GM23338 (cell line): ENCODE measurements around the gene MALRD1. TPM values are rescaled to one million over a fixed set of nuclear protein-coding genes. Genes with fewer than 3 reads are reported as not detected.

Experiments used
- ATAC-seq: fragments of 200-7000 bp; cut with Tn5 transposase; 3 replicates; pipeline ENCODE4 v1.9.1; 2020
- DNase-seq: peaks from one replicate; pipeline ENCODE4 v3.0.0-alpha.2; 2015; ENCODE audit warnings: low spot score
- H2AFZ ChIP-seq: fragments of 200-600 bp; sonication (generic); 2 replicates; pipeline ENCODE4 v1.8.0; 2016; ENCODE audit warnings: antibody characterized with exemption, mild to moderate bottlenecking, moderate library complexity
- H3F3A ChIP-seq: fragments of 200-600 bp; sonication (generic); replicated peaks from 2 replicates; pipeline ENCODE4 v1.8.0; 2017; ENCODE audit warnings: antibody characterized with exemption, mixed run types, low read depth
- H3K27ac ChIP-seq: fragments of 200-600 bp; sonication (generic); 2 replicates; pipeline ENCODE4 v1.6.1; 2016; ENCODE audit warnings: low read depth
- H3K27me3 ChIP-seq: fragments of 200-600 bp; sonication (generic); 2 replicates; pipeline ENCODE4 v1.8.0; 2016; ENCODE audit warnings: mild to moderate bottlenecking, mixed run types, moderate library complexity; ENCODE audit not compliant: insufficient read depth
- H3K36me3 ChIP-seq: fragments of 200-600 bp; sonication (generic); 2 replicates; pipeline ENCODE4 v1.8.0; 2016; ENCODE audit warnings: mild to moderate bottlenecking; ENCODE audit not compliant: insufficient read depth
- H3K4me1 ChIP-seq: fragments of 200-600 bp; sonication (generic); 2 replicates; pipeline ENCODE4 v1.8.0; 2016; ENCODE audit warnings: mild to moderate bottlenecking, moderate library complexity; ENCODE audit not compliant: insufficient read depth
- H3K4me2 ChIP-seq: fragments of 200-600 bp; sonication (generic); 2 replicates; pipeline ENCODE4 v1.7.1; 2017; ENCODE audit warnings: mixed run types
- H3K4me3 ChIP-seq: fragments of 200-600 bp; sonication (generic); 2 replicates; pipeline ENCODE4 v1.6.1; 2016; ENCODE audit warnings: mixed run types
- H3K79me2 ChIP-seq: fragments of 200-600 bp; sonication (generic); replicated peaks from 2 replicates; pipeline ENCODE4 v1.8.0; 2017; ENCODE audit warnings: mild to moderate bottlenecking; ENCODE audit not compliant: insufficient read depth
- H3K9me2 ChIP-seq: fragments of 200-600 bp; sonication (generic); 2 replicates; pipeline ENCODE4 v1.8.0; 2017; ENCODE audit not compliant: insufficient read depth
- H4K20me1 ChIP-seq: fragments of 200-600 bp; sonication (generic); replicated peaks from 2 replicates; pipeline ENCODE4 v1.8.0; 2017; ENCODE audit warnings: mild to moderate bottlenecking; ENCODE audit not compliant: insufficient read depth
- H3K27ac Mint-ChIP-seq: 2 replicates; pipeline ENCODE4 v1.8.0; 2020; ENCODE audit warnings: inconsistent platforms, mild to moderate bottlenecking, moderate library complexity, mixed read lengths
- H3K27me3 Mint-ChIP-seq: 3 replicates; pipeline ENCODE4 v1.8.0; 2022; ENCODE audit warnings: low read depth, mild to moderate bottlenecking, moderate library complexity, mixed read lengths, inconsistent platforms; ENCODE audit not compliant: insufficient read depth, poor library complexity
- H3K36me3 Mint-ChIP-seq: 3 replicates; pipeline ENCODE4 v1.8.0; 2021; ENCODE audit warnings: low read depth, mild to moderate bottlenecking, inconsistent platforms, moderate library complexity, mixed read lengths
- H3K4me1 Mint-ChIP-seq: 3 replicates; pipeline ENCODE4 v1.8.0; 2020; ENCODE audit warnings: mild to moderate bottlenecking, inconsistent platforms, mixed read lengths
- H3K4me3 Mint-ChIP-seq: 3 replicates; pipeline ENCODE4 v1.8.0; 2021; ENCODE audit warnings: moderate library complexity, mild to moderate bottlenecking, inconsistent platforms, mixed read lengths
- H3K9me3 Mint-ChIP-seq: 3 replicates; pipeline ENCODE4 v1.8.0; 2020; ENCODE audit warnings: moderate library complexity, mild to moderate bottlenecking, inconsistent platforms, mixed read lengths
- CREB1 ChIP-seq: fragments of 250-450 bp; sonication (Bioruptor Pico); IDR thresholded peaks from 2 replicates; pipeline ENCODE4 v1.5.0; 2020; ENCODE audit warnings: low read depth, mild to moderate bottlenecking, moderate library complexity
- CTCF ChIP-seq, 2 experiments: fragments of 200-600 bp in 1 of 2; sonication (generic) in 1 of 2; conservative IDR thresholded peaks; 2 replicates each; pipeline versions ENCODE4 v1.5.1 to v1.6.1; 2016 to 2017; ENCODE audit warnings: antibody characterized with exemption in 2 of 2, low read depth in 2 of 2, mild to moderate bottlenecking in 2 of 2, moderate library complexity in 1 of 2
- ETS1 ChIP-seq: IDR thresholded peaks from 2 replicates; pipeline ENCODE4 v1.6.1; 2016; ENCODE audit warnings: antibody characterized with exemption
- EZH2 ChIP-seq: fragments of 200-600 bp; sonication (generic); IDR thresholded peaks from one replicate; pipeline ENCODE4 v1.8.0; 2017; ENCODE audit warnings: antibody characterized with exemption, mild to moderate bottlenecking, low read depth; ENCODE audit not compliant: unreplicated experiment
- EZH2phosphoT487 ChIP-seq: fragments of 200-600 bp; sonication (generic); IDR thresholded peaks from one replicate; pipeline ENCODE4 v1.8.1; 2018; ENCODE audit warnings: antibody characterized with exemption; ENCODE audit not compliant: unreplicated experiment
- JUNB ChIP-seq: IDR thresholded peaks from one replicate; pipeline ENCODE4 v1.6.1; 2016; ENCODE audit warnings: antibody characterized with exemption; ENCODE audit not compliant: unreplicated experiment
- NANOG ChIP-seq: IDR thresholded peaks from 2 replicates; pipeline ENCODE4 v1.6.1; 2016; ENCODE audit warnings: antibody characterized with exemption, borderline replicate concordance
- POLR2AphosphoS5 ChIP-seq: IDR thresholded peaks from 2 replicates; pipeline ENCODE4 v1.6.1; 2016; ENCODE audit warnings: antibody characterized with exemption, low read depth
- STAT1 ChIP-seq: IDR thresholded peaks from one replicate; pipeline ENCODE4 v1.6.1; 2016; ENCODE audit warnings: antibody characterized with exemption; ENCODE audit not compliant: unreplicated experiment
- ZNF114 ChIP-seq: fragments of 250-450 bp; sonication (Bioruptor Pico); IDR thresholded peaks from 2 replicates; pipeline ENCODE4 v1.5.0; 2020; ENCODE audit warnings: mild to moderate bottlenecking, moderate library complexity
- polyA plus RNA-seq: library from polyadenylated mRNA; unstranded; fragments of >200 nt; fragmentation: Nextera tagmentation; extraction: Ambion mirVana; gene quantifications from 2 replicates; pipeline ENCODE4 v1.2.1, GENCODE V29; 2016
- total RNA-seq: library from RNA; depleted of rRNA; stranded (reverse); fragments of >200 nt; shearing (Covaris generic); gene quantifications from 2 replicates; pipeline ENCODE4 v1.2.3, GENCODE V29; 2014
- TF ChIP-seq, protein P1 (sequence below): IDR thresholded peaks from one replicate; pipeline ENCODE4 v1.6.1; 2018; ENCODE audit warnings: antibody characterized with exemption; ENCODE audit not compliant: unreplicated experiment

The MALRD1 gene
- total and polyA plus RNA-seq, 2 experiments from 2014 or later = 0.42 to 1.9 TPM

DNA sequence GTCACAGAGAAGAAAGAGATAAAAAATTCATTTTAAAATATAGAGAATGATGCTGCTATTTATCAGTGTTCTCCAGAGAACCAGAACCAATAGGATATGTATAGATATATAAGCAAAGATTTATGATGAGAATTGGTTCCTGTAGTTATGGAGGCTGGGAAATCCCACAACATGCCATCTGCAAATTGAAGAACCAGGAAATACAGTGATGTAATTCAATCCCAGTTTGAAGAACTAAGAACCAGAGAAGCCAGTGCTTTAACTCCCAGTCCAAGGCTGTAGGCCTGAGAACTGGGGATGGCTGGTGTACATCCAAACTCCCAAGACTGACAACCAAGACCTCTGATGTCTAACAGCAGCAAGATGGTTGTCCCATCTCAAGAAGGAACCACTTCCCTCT lies 574.7 kb downstream of the MALRD1 start (continued):
- TF ChIP-seq, protein P1, sequence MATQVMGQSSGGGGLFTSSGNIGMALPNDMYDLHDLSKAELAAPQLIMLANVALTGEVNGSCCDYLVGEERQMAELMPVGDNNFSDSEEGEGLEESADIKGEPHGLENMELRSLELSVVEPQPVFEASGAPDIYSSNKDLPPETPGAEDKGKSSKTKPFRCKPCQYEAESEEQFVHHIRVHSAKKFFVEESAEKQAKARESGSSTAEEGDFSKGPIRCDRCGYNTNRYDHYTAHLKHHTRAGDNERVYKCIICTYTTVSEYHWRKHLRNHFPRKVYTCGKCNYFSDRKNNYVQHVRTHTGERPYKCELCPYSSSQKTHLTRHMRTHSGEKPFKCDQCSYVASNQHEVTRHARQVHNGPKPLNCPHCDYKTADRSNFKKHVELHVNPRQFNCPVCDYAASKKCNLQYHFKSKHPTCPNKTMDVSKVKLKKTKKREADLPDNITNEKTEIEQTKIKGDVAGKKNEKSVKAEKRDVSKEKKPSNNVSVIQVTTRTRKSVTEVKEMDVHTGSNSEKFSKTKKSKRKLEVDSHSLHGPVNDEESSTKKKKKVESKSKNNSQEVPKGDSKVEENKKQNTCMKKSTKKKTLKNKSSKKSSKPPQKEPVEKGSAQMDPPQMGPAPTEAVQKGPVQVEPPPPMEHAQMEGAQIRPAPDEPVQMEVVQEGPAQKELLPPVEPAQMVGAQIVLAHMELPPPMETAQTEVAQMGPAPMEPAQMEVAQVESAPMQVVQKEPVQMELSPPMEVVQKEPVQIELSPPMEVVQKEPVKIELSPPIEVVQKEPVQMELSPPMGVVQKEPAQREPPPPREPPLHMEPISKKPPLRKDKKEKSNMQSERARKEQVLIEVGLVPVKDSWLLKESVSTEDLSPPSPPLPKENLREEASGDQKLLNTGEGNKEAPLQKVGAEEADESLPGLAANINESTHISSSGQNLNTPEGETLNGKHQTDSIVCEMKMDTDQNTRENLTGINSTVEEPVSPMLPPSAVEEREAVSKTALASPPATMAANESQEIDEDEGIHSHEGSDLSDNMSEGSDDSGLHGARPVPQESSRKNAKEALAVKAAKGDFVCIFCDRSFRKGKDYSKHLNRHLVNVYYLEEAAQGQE = no peak
- TF ChIP-seq ZNF114 (CRISPR knock-in tag) (no peak), STAT1 (no peak)

GRCh38 chr10:19626156-19626555 lies 577.6 kb downstream of the MALRD1 start:
- no peaks in the 10 kb centered on the region for H3K9me2 ChIP-seq
- no peak overlapping the region for H3K4me3 Mint-ChIP-seq
- no peak overlapping the region for H3K27ac Mint-ChIP-seq
- no peaks in the 10 kb centered on the region for H3F3A ChIP-seq
- H3K4me2 ChIP-seq = no peak overlapping the region
- no peaks in the 10 kb centered on the region for H3K36me3 ChIP-seq
- no peaks in the 10 kb centered on the region for H3K27me3 ChIP-seq
- no peak overlapping the region for H3K27ac ChIP-seq
- no peak for TF ChIP-seq ZNF114 (CRISPR knock-in tag)
- TF ChIP-seq JUNB = no peak
- no peak for TF ChIP-seq POLR2AphosphoS5
- TF ChIP-seq CREB1 = no peak
- TF ChIP-seq NANOG = no peak
- no peak for TF ChIP-seq STAT1
- no peak for TF ChIP-seq EZH2phosphoT487
- no peak for TF ChIP-seq EZH2
- TF ChIP-seq ETS1 = no peak
- TF ChIP-seq CTCF (conservative IDR thresholded peaks at IDR 0.05; ENCODE audit: low read depth in 2 of 2) = no peak
- no peaks in the 10 kb centered on the region for H4K20me1 ChIP-seq
- no peaks in the 10 kb centered on the region for H3K27me3 Mint-ChIP-seq
- no peaks in the 10 kb centered on the region for H3K9me3 Mint-ChIP-seq
- no peaks in the 10 kb centered on the region for H3K36me3 Mint-ChIP-seq
- no peak overlapping the region for H3K4me3 ChIP-seq
- peaks cover 4% of the 10 kb centered on the region for H3K4me1 ChIP-seq
- no peaks in the 10 kb centered on the region for H3K79me2 ChIP-seq
- ATAC-seq (no peak), DNase-seq (no peak)
- peaks cover 16% of the 10 kb centered on the region; the same call in 2 of the 3 replicates for H3K4me1 Mint-ChIP-seq
- no peak overlapping the region for H2AFZ ChIP-seq
